DOHH2 (cell line): ENCODE measurements around the gene DCAF10.

Source experiments
- EZH2phosphoT487 ChIP-seq: fragments of 200-600 bp; sonication (generic); IDR thresholded peaks from 2 replicates; pipeline ENCODE4 v1.6.1; 2017; ENCODE audit warnings: borderline replicate concordance, mild to moderate bottlenecking, antibody characterized with exemption, low read length, moderate library complexity, mixed read lengths
- TF ChIP-seq, protein P1 (sequence below): fragments of 200-600 bp; sonication (generic); IDR thresholded peaks from one replicate; pipeline ENCODE4 v1.5.1; 2014; ENCODE audit warnings: antibody characterized with exemption, mild to moderate bottlenecking, low read depth, low read length; ENCODE audit not compliant: poor library complexity, severe bottlenecking

DNA sequence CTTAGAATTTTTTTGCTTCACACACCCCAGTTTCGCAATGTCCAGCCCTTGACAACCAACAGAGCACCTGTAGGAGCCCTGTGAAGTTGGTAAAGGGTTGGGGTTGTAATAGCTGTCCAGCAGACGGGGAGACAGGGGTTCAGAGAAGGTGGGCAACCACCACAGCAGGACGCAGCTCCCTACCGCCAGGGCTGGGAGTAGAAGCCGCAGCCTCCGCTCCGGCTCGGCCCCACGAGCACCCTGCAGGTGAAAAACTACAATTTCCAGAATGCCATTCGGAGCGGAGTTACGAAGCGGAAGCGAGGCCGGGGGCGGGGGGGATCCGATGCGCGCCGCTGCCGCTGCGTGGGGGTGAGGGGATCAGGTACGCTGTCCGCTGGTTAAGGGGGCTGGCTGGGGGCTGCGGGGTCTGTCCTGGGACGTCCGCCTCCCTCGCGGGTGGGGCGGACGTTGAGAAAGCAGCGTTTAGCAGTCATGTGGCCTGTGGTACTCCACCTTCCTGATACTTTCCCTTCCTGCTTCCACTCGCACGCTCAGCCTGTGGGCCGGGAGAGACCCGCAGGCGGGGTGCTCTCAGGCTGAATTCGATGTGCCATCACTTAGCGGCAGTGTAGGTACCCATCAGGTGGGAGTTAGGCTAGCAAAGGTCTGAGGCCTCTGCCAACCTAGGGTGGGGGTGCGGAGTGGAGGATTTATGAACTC lies 47.0 kb upstream of the DCAF10 start, which contains the start of gene TRMT10B:
- TF ChIP-seq, protein P1, sequence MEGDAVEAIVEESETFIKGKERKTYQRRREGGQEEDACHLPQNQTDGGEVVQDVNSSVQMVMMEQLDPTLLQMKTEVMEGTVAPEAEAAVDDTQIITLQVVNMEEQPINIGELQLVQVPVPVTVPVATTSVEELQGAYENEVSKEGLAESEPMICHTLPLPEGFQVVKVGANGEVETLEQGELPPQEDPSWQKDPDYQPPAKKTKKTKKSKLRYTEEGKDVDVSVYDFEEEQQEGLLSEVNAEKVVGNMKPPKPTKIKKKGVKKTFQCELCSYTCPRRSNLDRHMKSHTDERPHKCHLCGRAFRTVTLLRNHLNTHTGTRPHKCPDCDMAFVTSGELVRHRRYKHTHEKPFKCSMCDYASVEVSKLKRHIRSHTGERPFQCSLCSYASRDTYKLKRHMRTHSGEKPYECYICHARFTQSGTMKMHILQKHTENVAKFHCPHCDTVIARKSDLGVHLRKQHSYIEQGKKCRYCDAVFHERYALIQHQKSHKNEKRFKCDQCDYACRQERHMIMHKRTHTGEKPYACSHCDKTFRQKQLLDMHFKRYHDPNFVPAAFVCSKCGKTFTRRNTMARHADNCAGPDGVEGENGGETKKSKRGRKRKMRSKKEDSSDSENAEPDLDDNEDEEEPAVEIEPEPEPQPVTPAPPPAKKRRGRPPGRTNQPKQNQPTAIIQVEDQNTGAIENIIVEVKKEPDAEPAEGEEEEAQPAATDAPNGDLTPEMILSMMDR, result peak; percentile 11
- no peak for TF ChIP-seq EZH2phosphoT487
